ENCODE data around the gene AMH.
"Not testable (repeated sequence)": the region's sequence is repeated elsewhere in the genome, so short reads cannot be mapped to it uniquely, and the experiment has no call there.

The AMH gene

GRCh38 chr19:2280633-2281264 is 31.6 kb downstream of the AMH start:
- no peak overlapping the region for H3K4me3 ChIP-seq (ENCODE audit: low read length)
- no peak for TF ChIP-seq CTCF (IDR thresholded peaks at IDR 0.05; ENCODE audit: low read depth, low read length)
- TF ChIP-seq EZH2phosphoT487 (IDR thresholded peaks at IDR 0.05; ENCODE audit: low read depth), result no peak
- no peak overlapping the region for H3K27ac ChIP-seq (ENCODE audit: low read length)
- H3K27me3 ChIP-seq (ENCODE audit: low read depth, low read length), result peaks cover 23% of the 10 kb centered on the region
- H3K9me3 ChIP-seq (ENCODE audit: insufficient read depth, low read length), result no peaks in the 10 kb centered on the region
- no peaks in the 10 kb centered on the region; the same call in 1 of the 2 replicates for H3K79me2 ChIP-seq (ENCODE audit: low read length)
- H4K20me1 ChIP-seq (ENCODE audit: insufficient read depth, low read length), result peaks cover 9% of the 10 kb centered on the region
- no peak overlapping the region for H2AFZ ChIP-seq (ENCODE audit: low read depth, low read length)
- H3K36me3 ChIP-seq (replicated peaks; ENCODE audit: low read depth, low read length), result peaks cover 6% of the 10 kb centered on the region
- H3K4me2 ChIP-seq (ENCODE audit: low read length), result no peak overlapping the region
- H3K9ac ChIP-seq (ENCODE audit: low read length), result no peak overlapping the region
- H3K4me1 ChIP-seq (ENCODE audit: low read length), result peaks cover 10% of the 10 kb centered on the region

GRCh38 chr19:2281265-2282061 is 32.3 kb downstream of the AMH start:
- H3K36me3 ChIP-seq (replicated peaks; ENCODE audit: low read depth, low read length); H4K20me1 ChIP-seq (ENCODE audit: insufficient read depth, low read length); H3K9me3 ChIP-seq (ENCODE audit: insufficient read depth, low read length); H3K9ac ChIP-seq (ENCODE audit: low read length); H3K79me2 ChIP-seq (ENCODE audit: low read length); H3K27ac ChIP-seq (ENCODE audit: low read length); H2AFZ ChIP-seq (ENCODE audit: low read depth, low read length): not testable (repeated sequence)
- peak overlapping the region; percentile 44 for H3K4me3 ChIP-seq (ENCODE audit: low read length)
- H3K27me3 ChIP-seq (ENCODE audit: low read depth, low read length), result peaks cover 25% of the 10 kb centered on the region
- H3K4me2 ChIP-seq (ENCODE audit: low read length), result peak overlapping the region; percentile 56
- H3K4me1 ChIP-seq (ENCODE audit: low read length), result peaks cover 12% of the 10 kb centered on the region

GRCh38 chr19:2282062-2282861 is 33.1 kb downstream of the AMH start, which contains the start of gene PEAK3:
PEAK3 (minus strand) TSS chr19:2282175; CDS start chr19:2280931, 1,244 bp downstream.
- H3K36me3 ChIP-seq (replicated peaks; ENCODE audit: low read depth, low read length), result no peaks in the 10 kb centered on the region
- TF ChIP-seq EZH2phosphoT487 (IDR thresholded peaks at IDR 0.05; ENCODE audit: low read depth) (no peak), CTCF (IDR thresholded peaks at IDR 0.05; ENCODE audit: low read depth, low read length) (no peak)
- no peak within 1 kb of the TSS for H3K9ac ChIP-seq (ENCODE audit: low read length)
- no peaks in the 10 kb centered on the region for H3K79me2 ChIP-seq (ENCODE audit: low read length)
- H3K4me2 ChIP-seq (ENCODE audit: low read length), result peak within 1 kb of the TSS; percentile 56
- H3K27ac ChIP-seq (ENCODE audit: low read length), result no peak within 1 kb of the TSS
- H3K9me3 ChIP-seq (ENCODE audit: insufficient read depth, low read length), result no peaks in the 10 kb centered on the region
- peak within 1 kb of the TSS; percentile 44 for H3K4me3 ChIP-seq (ENCODE audit: low read length)
- H3K4me1 ChIP-seq (ENCODE audit: low read length), result peaks cover 12% of the 10 kb centered on the region
- peaks cover 31% of the 10 kb centered on the region for H3K27me3 ChIP-seq (ENCODE audit: low read depth, low read length)
- H4K20me1 ChIP-seq (ENCODE audit: insufficient read depth, low read length), result no peaks in the 10 kb centered on the region; the same call in 1 of the 2 replicates
- no peak within 1 kb of the TSS for H2AFZ ChIP-seq (ENCODE audit: low read depth, low read length)

GRCh38 chr19:2282862-2283237 is 33.7 kb downstream of the AMH start:
- Histone ChIP-seq H3K4me2 (ENCODE audit: low read length) (no peak overlapping the region), H3K79me2 (ENCODE audit: low read length) (no peaks in the 10 kb centered on the region), H3K27me3 (ENCODE audit: low read depth, low read length) (peaks cover 35% of the 10 kb centered on the region), H2AFZ (ENCODE audit: low read depth, low read length) (no peak overlapping the region), H3K4me3 (ENCODE audit: low read length) (no peak overlapping the region), H3K27ac (ENCODE audit: low read length) (no peak overlapping the region), H4K20me1 (ENCODE audit: insufficient read depth, low read length) (no peaks in the 10 kb centered on the region; the same call in 1 of the 2 replicates), H3K9me3 (ENCODE audit: insufficient read depth, low read length) (no peaks in the 10 kb centered on the region), H3K4me1 (ENCODE audit: low read length) (peaks cover 12% of the 10 kb centered on the region), H3K36me3 (replicated peaks; ENCODE audit: low read depth, low read length) (no peaks in the 10 kb centered on the region), H3K9ac (ENCODE audit: low read length) (no peak overlapping the region)
- TF ChIP-seq EZH2phosphoT487 (IDR thresholded peaks at IDR 0.05; ENCODE audit: low read depth) (no peak), CTCF (IDR thresholded peaks at IDR 0.05; ENCODE audit: low read depth, low read length) (no peak)
